HCT116 (cell line): ENCODE measurements around the gene ARHGEF6.

Source experiments
- CBX3 ChIP-seq: IDR thresholded peaks from 2 replicates; pipeline ENCODE4 v1.6.1; 2012; ENCODE audit warnings: low read depth
- CTCF ChIP-seq, 3 experiments: fragments of 200-600 bp in 1 of 3; sonication (generic) in 1 of 3; IDR thresholded peaks in 2 of 3; conservative IDR thresholded peaks in 1 of 3; 2 replicates each; pipeline ENCODE4 v1.5.1; 2012 to 2017; ENCODE audit warnings: low read depth in 2 of 3, low read length in 2 of 3, antibody characterized with exemption in 1 of 3, borderline replicate concordance in 1 of 3, control low read depth in 1 of 3, mild to moderate bottlenecking in 1 of 3, mixed read lengths in 1 of 3, mixed run types in 1 of 3, moderate library complexity in 1 of 3; ENCODE audit not compliant: insufficient read depth in 1 of 3
- EZH2 ChIP-seq: fragments of 200-600 bp; sonication (generic); IDR thresholded peaks from 2 replicates; pipeline ENCODE4 v1.6.1; 2017; ENCODE audit warnings: antibody characterized with exemption, mixed run types
- FOSL1 ChIP-seq: IDR thresholded peaks from 2 replicates; pipeline ENCODE4 v1.6.1; 2012; ENCODE audit warnings: low read depth
- POLR2A ChIP-seq: IDR thresholded peaks from 2 replicates; pipeline ENCODE4 v1.7.0; 2011; ENCODE audit warnings: borderline replicate concordance; ENCODE audit not compliant: insufficient read depth, insufficient read length; ENCODE audit errors: extremely low read depth
- POLR2AphosphoS5 ChIP-seq: IDR thresholded peaks from 2 replicates; pipeline ENCODE4 v1.6.1; 2011; ENCODE audit warnings: mild to moderate bottlenecking, low read depth, low read length, moderate library complexity
- RAD21 ChIP-seq: IDR thresholded peaks from 2 replicates; pipeline ENCODE4 v1.6.1; 2012; ENCODE audit warnings: low read depth, mild to moderate bottlenecking
- SIN3A ChIP-seq: IDR thresholded peaks from 2 replicates; pipeline ENCODE4 v1.6.1; 2012; ENCODE audit warnings: low read depth
- SP1 ChIP-seq: IDR thresholded peaks from 2 replicates; pipeline ENCODE4 v1.6.1; 2012; ENCODE audit warnings: low read depth
- SRF ChIP-seq: IDR thresholded peaks from 2 replicates; pipeline ENCODE4 v1.6.1; 2012; ENCODE audit warnings: low read depth
- TCF7L2 ChIP-seq: IDR thresholded peaks from 2 replicates; pipeline ENCODE4 v1.7.0; 2011; ENCODE audit warnings: borderline replicate concordance, inconsistent platforms; ENCODE audit not compliant: insufficient read depth, insufficient read length; ENCODE audit errors: extremely low read depth
- YY1 ChIP-seq: IDR thresholded peaks from 2 replicates; pipeline ENCODE4 v1.6.1; 2011; ENCODE audit warnings: low read length, low read depth, moderate library complexity, mild to moderate bottlenecking; ENCODE audit not compliant: insufficient replicate concordance; ENCODE audit errors: extremely low read depth
- TF ChIP-seq, protein P1 (sequence below): IDR thresholded peaks from 2 replicates; pipeline ENCODE4 v1.6.1; 2012
- TF ChIP-seq, protein P2 (sequence below): IDR thresholded peaks from 2 replicates; pipeline ENCODE4 v1.6.1; 2012; ENCODE audit warnings: low read depth

GRCh38 chrX:136780763-136781162, at the start of gene ARHGEF6:
- no peak for TF ChIP-seq TCF7L2
- TF ChIP-seq, protein P1, sequence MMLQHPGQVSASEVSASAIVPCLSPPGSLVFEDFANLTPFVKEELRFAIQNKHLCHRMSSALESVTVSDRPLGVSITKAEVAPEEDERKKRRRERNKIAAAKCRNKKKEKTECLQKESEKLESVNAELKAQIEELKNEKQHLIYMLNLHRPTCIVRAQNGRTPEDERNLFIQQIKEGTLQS, result no peak
- no peak for TF ChIP-seq SRF
- no peak for TF ChIP-seq CTCF (IDR thresholded peaks at IDR 0.05 in 2 of 3, conservative IDR thresholded peaks at IDR 0.05 in 1 of 3; ENCODE audit: borderline replicate concordance in 1 of 3, insufficient read depth in 1 of 3, low read depth in 2 of 3, low read length in 2 of 3)
- TF ChIP-seq POLR2AphosphoS5, result no peak
- no peak for TF ChIP-seq YY1
- no peak for TF ChIP-seq SIN3A
- TF ChIP-seq EZH2, result no peak
- TF ChIP-seq, protein P2, sequence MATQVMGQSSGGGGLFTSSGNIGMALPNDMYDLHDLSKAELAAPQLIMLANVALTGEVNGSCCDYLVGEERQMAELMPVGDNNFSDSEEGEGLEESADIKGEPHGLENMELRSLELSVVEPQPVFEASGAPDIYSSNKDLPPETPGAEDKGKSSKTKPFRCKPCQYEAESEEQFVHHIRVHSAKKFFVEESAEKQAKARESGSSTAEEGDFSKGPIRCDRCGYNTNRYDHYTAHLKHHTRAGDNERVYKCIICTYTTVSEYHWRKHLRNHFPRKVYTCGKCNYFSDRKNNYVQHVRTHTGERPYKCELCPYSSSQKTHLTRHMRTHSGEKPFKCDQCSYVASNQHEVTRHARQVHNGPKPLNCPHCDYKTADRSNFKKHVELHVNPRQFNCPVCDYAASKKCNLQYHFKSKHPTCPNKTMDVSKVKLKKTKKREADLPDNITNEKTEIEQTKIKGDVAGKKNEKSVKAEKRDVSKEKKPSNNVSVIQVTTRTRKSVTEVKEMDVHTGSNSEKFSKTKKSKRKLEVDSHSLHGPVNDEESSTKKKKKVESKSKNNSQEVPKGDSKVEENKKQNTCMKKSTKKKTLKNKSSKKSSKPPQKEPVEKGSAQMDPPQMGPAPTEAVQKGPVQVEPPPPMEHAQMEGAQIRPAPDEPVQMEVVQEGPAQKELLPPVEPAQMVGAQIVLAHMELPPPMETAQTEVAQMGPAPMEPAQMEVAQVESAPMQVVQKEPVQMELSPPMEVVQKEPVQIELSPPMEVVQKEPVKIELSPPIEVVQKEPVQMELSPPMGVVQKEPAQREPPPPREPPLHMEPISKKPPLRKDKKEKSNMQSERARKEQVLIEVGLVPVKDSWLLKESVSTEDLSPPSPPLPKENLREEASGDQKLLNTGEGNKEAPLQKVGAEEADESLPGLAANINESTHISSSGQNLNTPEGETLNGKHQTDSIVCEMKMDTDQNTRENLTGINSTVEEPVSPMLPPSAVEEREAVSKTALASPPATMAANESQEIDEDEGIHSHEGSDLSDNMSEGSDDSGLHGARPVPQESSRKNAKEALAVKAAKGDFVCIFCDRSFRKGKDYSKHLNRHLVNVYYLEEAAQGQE, result no peak
- TF ChIP-seq POLR2A, result no peak
- TF ChIP-seq SP1, result no peak
- TF ChIP-seq CBX3, result no peak
- no peak for TF ChIP-seq RAD21
- no peak for TF ChIP-seq FOSL1
